H1 (cell line): ENCODE measurements around the gene ARGLU1.

Source experiments
- CTCF ChIP-seq, 3 experiments: IDR thresholded peaks; 1 replicate in 2 of 3; 2 replicates in 1 of 3; pipeline versions ENCODE4 v1.5.1 to v1.6.1; 2011; ENCODE audit warnings: low read length in 3 of 3, mild to moderate bottlenecking in 3 of 3, inconsistent platforms in 2 of 3, low read depth in 1 of 3, moderate library complexity in 1 of 3; ENCODE audit not compliant: insufficient read depth in 1 of 3; ENCODE audit errors: control extremely low read depth in 1 of 3
- EP300 ChIP-seq, 2 experiments: IDR thresholded peaks; 1 replicate in 1 of 2; 2 replicates in 1 of 2; pipeline ENCODE4 v1.6.1; 2011 to 2012; ENCODE audit warnings: low read depth in 2 of 2, low read length in 2 of 2, mild to moderate bottlenecking in 2 of 2, borderline replicate concordance in 1 of 2, inconsistent platforms in 1 of 2, moderate library complexity in 1 of 2
- EZH2 ChIP-seq: fragments of 200-600 bp; sonication (generic); IDR thresholded peaks from 2 replicates; pipeline ENCODE4 v1.7.1; 2012; ENCODE audit warnings: low read depth, mild to moderate bottlenecking, moderate library complexity, low read length, inconsistent platforms; ENCODE audit not compliant: severe bottlenecking
- POLR2A ChIP-seq, 2 experiments: IDR thresholded peaks; 1 replicate in 1 of 2; 2 replicates in 1 of 2; pipeline ENCODE4 v1.6.1; 2011; ENCODE audit warnings: low read depth in 2 of 2, low read length in 2 of 2, mild to moderate bottlenecking in 2 of 2; ENCODE audit errors: control extremely low read depth in 1 of 2
- POLR2AphosphoS5 ChIP-seq: IDR thresholded peaks from 2 replicates; pipeline ENCODE4 v1.6.1; 2011; ENCODE audit warnings: low read depth, low read length
- SP1 ChIP-seq: IDR thresholded peaks from 2 replicates; pipeline ENCODE4 v1.6.1; 2011; ENCODE audit warnings: low read depth, low read length
- TBP ChIP-seq: IDR thresholded peaks from 2 replicates; pipeline ENCODE4 v1.6.1; 2011; ENCODE audit warnings: low read depth, low read length, improper control_type of control experiment
- TF ChIP-seq, protein P1 (sequence below): IDR thresholded peaks from 2 replicates; pipeline ENCODE4 v1.6.1; 2011; ENCODE audit warnings: low read length, improper control_type of control experiment

DNA sequence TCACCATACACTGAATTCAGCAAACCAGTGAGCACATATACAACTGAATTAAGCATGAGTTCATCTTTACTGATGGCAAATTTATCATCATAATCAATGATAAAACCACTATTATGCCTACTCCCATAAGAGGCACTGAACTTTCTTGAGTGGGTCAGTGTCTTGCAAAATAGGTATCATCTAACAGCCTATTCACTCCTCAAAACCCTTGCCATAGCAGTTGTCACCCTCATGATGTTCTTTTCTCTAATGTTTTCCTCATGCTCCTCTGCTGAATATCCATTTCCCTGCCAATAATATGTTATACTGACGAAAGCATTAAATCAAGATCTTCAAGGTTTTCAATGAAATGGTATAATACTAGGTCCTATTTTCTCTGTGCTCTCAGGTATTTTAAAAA lies 5.6 kb downstream of the ARGLU1 start:
- TF ChIP-seq SP1 (no peak), CTCF (IDR thresholded peaks at IDR 0.05; ENCODE audit: control extremely low read depth in 1 of 3, insufficient read depth in 1 of 3, low read depth in 1 of 3, low read length in 3 of 3) (no peak), POLR2A (IDR thresholded peaks at IDR 0.05; ENCODE audit: control extremely low read depth in 1 of 2, low read depth in 2 of 2, low read length in 2 of 2) (no peak), EP300 (IDR thresholded peaks at IDR 0.05; ENCODE audit: borderline replicate concordance in 1 of 2, low read depth in 2 of 2, low read length in 2 of 2) (no peak), POLR2AphosphoS5 (no peak), TBP (no peak), EZH2 (no peak)
- TF ChIP-seq, protein P1, sequence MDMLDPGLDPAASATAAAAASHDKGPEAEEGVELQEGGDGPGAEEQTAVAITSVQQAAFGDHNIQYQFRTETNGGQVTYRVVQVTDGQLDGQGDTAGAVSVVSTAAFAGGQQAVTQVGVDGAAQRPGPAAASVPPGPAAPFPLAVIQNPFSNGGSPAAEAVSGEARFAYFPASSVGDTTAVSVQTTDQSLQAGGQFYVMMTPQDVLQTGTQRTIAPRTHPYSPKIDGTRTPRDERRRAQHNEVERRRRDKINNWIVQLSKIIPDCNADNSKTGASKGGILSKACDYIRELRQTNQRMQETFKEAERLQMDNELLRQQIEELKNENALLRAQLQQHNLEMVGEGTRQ = no peak
